ENCODE measurements around the gene IFRD2. TPM values are rescaled to one million over a fixed set of nuclear protein-coding genes. Genes with fewer than 3 reads are reported as not detected.

IFRD2 gene
- total RNA-seq, 1 donor from 2014 or later = 54.2 TPM

- Mint-ChIP-seq H3K27ac (ENCODE audit: unreplicated experiment) (no peak overlapping the region), H3K27me3 (ENCODE audit: unreplicated experiment) (no peaks in the 10 kb centered on the region), H3K9me3 (ENCODE audit: unreplicated experiment) (no peaks in the 10 kb centered on the region), H3K4me1 (ENCODE audit: unreplicated experiment) (peaks cover 19% of the 10 kb centered on the region), H3K4me3 (ENCODE audit: unreplicated experiment) (no peak overlapping the region), H3K36me3 (ENCODE audit: unreplicated experiment) (peaks cover 20% of the 10 kb centered on the region)
- DNase-seq (ENCODE audit: extremely low spot score, unreplicated experiment) = no peak
- no peak for TF ChIP-seq CTCF (IDR thresholded peaks at IDR 0.05)
Observed at GRCh38 chr3:50254577-50255250, 37.5 kb downstream of the IFRD2 start.

- no peak for DNase-seq (ENCODE audit: extremely low spot score, unreplicated experiment)
- TF ChIP-seq CTCF (IDR thresholded peaks at IDR 0.05) = no peak
- peaks cover 6% of the 10 kb centered on the region for H3K36me3 Mint-ChIP-seq (ENCODE audit: unreplicated experiment)
- peak overlapping the region; percentile 27 for H3K27ac Mint-ChIP-seq (ENCODE audit: unreplicated experiment)
- peaks cover 43% of the 10 kb centered on the region for H3K4me1 Mint-ChIP-seq (ENCODE audit: unreplicated experiment)
- H3K9me3 Mint-ChIP-seq (ENCODE audit: unreplicated experiment) = no peaks in the 10 kb centered on the region
- no peaks in the 10 kb centered on the region for H3K27me3 Mint-ChIP-seq (ENCODE audit: unreplicated experiment)
- no peak overlapping the region for H3K4me3 Mint-ChIP-seq (ENCODE audit: unreplicated experiment)
Observed at GRCh38 chr3:50251220-50251619, 41.0 kb downstream of the IFRD2 start.

GRCh38 chr3:50250514-50250913 lies 41.7 kb downstream of the IFRD2 start:
- Mint-ChIP-seq H3K36me3 (ENCODE audit: unreplicated experiment) (peaks cover 6% of the 10 kb centered on the region), H3K9me3 (ENCODE audit: unreplicated experiment) (no peaks in the 10 kb centered on the region), H3K4me3 (ENCODE audit: unreplicated experiment) (no peak overlapping the region), H3K27me3 (ENCODE audit: unreplicated experiment) (no peaks in the 10 kb centered on the region), H3K27ac (ENCODE audit: unreplicated experiment) (no peak overlapping the region), H3K4me1 (ENCODE audit: unreplicated experiment) (peaks cover 50% of the 10 kb centered on the region)
- TF ChIP-seq CTCF (IDR thresholded peaks at IDR 0.05) = no peak
- DNase-seq (ENCODE audit: extremely low spot score, unreplicated experiment) = no peak

- H3K36me3 Mint-ChIP-seq (ENCODE audit: unreplicated experiment) = peaks cover 6% of the 10 kb centered on the region
Observed at GRCh38 chr3:50249457-50249856, 42.8 kb downstream of the IFRD2 start.

GRCh38 chr3:50248387-50248786 lies 43.8 kb downstream of the IFRD2 start:
- no peak for DNase-seq (ENCODE audit: extremely low spot score, unreplicated experiment)
- peak overlapping the region; percentile 90 for H3K27ac Mint-ChIP-seq (ENCODE audit: unreplicated experiment)
- no peak for TF ChIP-seq CTCF (IDR thresholded peaks at IDR 0.05)
- no peaks in the 10 kb centered on the region for H3K27me3 Mint-ChIP-seq (ENCODE audit: unreplicated experiment)
- H3K4me3 Mint-ChIP-seq (ENCODE audit: unreplicated experiment) = peak overlapping the region; percentile 58
- peaks cover 3% of the 10 kb centered on the region for H3K36me3 Mint-ChIP-seq (ENCODE audit: unreplicated experiment)
- H3K9me3 Mint-ChIP-seq (ENCODE audit: unreplicated experiment) = no peaks in the 10 kb centered on the region
- peaks cover 67% of the 10 kb centered on the region for H3K4me1 Mint-ChIP-seq (ENCODE audit: unreplicated experiment)

More at GRCh38 chr3:50249457-50249856, 42.8 kb downstream of the IFRD2 start:
- H3K4me3 Mint-ChIP-seq (ENCODE audit: unreplicated experiment) = no peak overlapping the region
- peaks cover 59% of the 10 kb centered on the region for H3K4me1 Mint-ChIP-seq (ENCODE audit: unreplicated experiment)
- H3K27me3 Mint-ChIP-seq (ENCODE audit: unreplicated experiment) = no peaks in the 10 kb centered on the region
- no peak for TF ChIP-seq CTCF (IDR thresholded peaks at IDR 0.05)
- no peaks in the 10 kb centered on the region for H3K9me3 Mint-ChIP-seq (ENCODE audit: unreplicated experiment)
- peak overlapping the region; percentile 90 for H3K27ac Mint-ChIP-seq (ENCODE audit: unreplicated experiment)
- no peak for DNase-seq (ENCODE audit: extremely low spot score, unreplicated experiment)

All from osteocyte (in vitro differentiated cells).